Measurements from ENCODE around the gene TSPAN14. TPM values are rescaled to one million over a fixed set of nuclear protein-coding genes. Genes with fewer than 3 reads are reported as not detected.

TSPAN14 gene
- total and polyA plus RNA-seq, 2 of the 13 experiments (the other 11 are each of a cell fraction or from before 2014, with no cell fraction given) = 24.1 to 80.6 TPM

DNA sequence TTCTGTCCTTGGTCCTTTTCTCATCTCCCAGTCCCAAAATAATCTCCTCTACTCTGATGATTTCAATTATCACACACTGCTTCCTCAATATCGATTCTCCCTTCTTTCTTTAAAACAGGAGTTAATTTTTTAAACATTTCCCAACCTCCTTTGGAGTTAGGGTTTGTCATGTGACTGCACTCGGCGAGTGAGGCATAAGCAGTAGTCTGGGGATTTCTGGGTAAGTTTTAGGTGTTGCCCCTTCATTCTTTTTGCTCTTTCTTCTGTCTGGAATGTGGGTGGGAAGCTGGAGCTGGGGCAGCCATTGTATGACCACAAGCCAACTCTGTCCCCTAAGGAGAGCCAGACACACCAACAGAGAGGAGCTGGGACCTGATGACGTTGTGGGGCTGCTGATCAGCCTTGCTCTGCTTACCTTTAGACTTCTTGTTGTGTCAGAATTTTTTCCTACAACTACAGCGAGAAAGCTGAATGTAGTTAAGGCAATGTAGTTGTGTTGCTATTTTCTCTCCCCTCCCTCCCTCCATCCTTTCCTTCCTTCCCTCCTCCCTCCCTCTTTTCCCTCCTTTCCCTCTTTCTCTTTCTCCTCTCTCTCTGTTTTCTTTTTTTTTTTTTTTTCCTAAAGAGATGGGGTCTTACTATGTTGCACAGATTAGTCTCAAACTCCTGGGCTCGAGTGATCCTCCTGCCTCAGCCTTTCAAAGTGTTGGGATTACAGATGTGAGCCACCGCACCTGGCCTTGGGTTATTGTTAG is 6.5 kb upstream of the TSPAN14 start (continued):
- TF ChIP-seq SOX13 (IDR thresholded peaks at IDR 0.05) = no peak
- TF ChIP-seq SOX13 (CRISPR knock-in tag; conservative IDR thresholded peaks at IDR 0.05 in 1 of 2, IDR thresholded peaks at IDR 0.05 in 1 of 2) = no peak
- TF ChIP-seq ZNF687 (CRISPR knock-in tag; IDR thresholded peaks at IDR 0.05) = no peak
- TF ChIP-seq U2AF1 (optimal IDR thresholded peaks at IDR 0.05; ENCODE audit: low read depth, low read length) = no peak
- no peak for TF ChIP-seq TBX2 (CRISPR knock-in tag; IDR thresholded peaks at IDR 0.05; ENCODE audit: borderline replicate concordance)
- no peak for TF ChIP-seq ZSCAN25 (CRISPR knock-in tag; IDR thresholded peaks at IDR 0.05)
- TF ChIP-seq ZNF564 (CRISPR knock-in tag; IDR thresholded peaks at IDR 0.05) = no peak
- TF ChIP-seq ARNT2 (CRISPR knock-in tag; IDR thresholded peaks at IDR 0.05; ENCODE audit: low read depth) = no peak
